Neural progenitor cell (in vitro differentiated cells): ENCODE results near the gene CHAF1A.

Experiments
- CTCF ChIP-seq: fragments of 200-600 bp; sonication (generic); IDR thresholded peaks from 2 replicates; pipeline ENCODE4 v1.5.1; 2017; ENCODE audit warnings: antibody characterized with exemption, mild to moderate bottlenecking
- EZH2 ChIP-seq: fragments of 200-600 bp; sonication (generic); IDR thresholded peaks from 2 replicates; pipeline ENCODE4 v1.6.1; 2017; ENCODE audit warnings: antibody characterized with exemption, mild to moderate bottlenecking, moderate library complexity
- EZH2phosphoT487 ChIP-seq: fragments of 200-600 bp; sonication (generic); IDR thresholded peaks from 2 replicates; pipeline ENCODE4 v1.6.1; 2017; ENCODE audit warnings: antibody characterized with exemption

GRCh38 chr19:4362831-4363545 is 39.5 kb upstream of the CHAF1A start:
- peak; percentile 32 for TF ChIP-seq CTCF
- TF ChIP-seq EZH2: no peak
- no peak for TF ChIP-seq EZH2phosphoT487
